Measurements from ENCODE around the gene TAL2.
A peak's percentile ranks its signal among the peaks of the same experiment; 100 is the strongest.
"Not testable (repeated sequence)": the region's sequence is repeated elsewhere in the genome, so short reads cannot be mapped to it uniquely, and the experiment has no call there.

TAL2 gene

DNA sequence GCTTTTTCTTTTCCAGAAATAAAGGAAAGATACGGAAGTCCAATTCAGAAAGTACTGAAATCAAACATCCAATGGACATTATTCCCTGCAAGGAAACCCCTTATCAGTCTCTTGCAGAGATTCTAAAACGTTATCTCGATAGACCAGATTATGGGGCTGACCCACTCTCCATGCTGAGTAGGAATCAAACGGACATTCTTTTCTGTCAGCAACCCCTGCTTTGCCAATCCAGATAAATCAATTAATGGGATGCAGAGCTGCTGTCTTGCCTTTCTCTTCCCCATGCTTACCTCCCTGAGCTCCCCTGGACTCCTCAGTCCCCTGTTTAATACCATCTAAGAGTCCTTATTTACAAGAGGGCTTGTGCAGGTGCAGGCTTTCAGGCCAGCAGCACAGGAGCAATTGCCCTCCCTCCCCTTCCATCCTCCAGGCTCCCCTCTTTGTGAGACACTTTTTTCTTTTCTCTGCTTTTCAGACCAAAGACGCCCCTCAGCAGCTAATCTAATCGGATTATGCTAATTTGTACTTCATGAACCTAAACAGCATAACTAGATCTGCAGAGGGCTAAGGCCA, 14.2 kb downstream of the TAL2 start:
- DNase-seq, result no peak

GRCh38 chr9:105678163-105678562, 15.9 kb downstream of the TAL2 start:
- peak in 1 of 2 experiments; percentile 8 for DNase-seq

DNA sequence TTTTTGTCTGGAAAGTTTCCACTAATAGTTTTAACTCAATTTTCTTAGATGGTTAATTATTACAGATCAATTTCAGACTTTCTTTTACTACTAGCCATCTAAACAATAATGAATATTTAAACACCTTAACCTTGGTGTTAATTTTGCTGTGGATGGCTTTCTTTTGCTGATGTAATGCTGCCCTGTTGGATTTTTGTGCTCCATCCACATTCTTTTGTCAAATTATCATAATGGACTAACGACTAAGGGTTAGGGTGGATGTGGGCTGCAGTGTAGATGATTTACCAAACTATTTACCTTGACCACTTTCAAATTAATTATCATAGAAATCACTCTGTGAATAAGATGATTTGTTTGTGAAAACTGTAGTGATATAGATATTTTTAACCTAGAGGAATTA, 16.5 kb downstream of the TAL2 start:
- DNase-seq, result no peak

GRCh38 chr9:105679257-105680022, 17.2 kb downstream of the TAL2 start:
- DNase-seq, result no peak

GRCh38 chr9:105681313-105681712, 19.1 kb downstream of the TAL2 start:
- DNase-seq, result no peak

GRCh38 chr9:105681724-105682123, 19.5 kb downstream of the TAL2 start:
- no peak for DNase-seq

DNA sequence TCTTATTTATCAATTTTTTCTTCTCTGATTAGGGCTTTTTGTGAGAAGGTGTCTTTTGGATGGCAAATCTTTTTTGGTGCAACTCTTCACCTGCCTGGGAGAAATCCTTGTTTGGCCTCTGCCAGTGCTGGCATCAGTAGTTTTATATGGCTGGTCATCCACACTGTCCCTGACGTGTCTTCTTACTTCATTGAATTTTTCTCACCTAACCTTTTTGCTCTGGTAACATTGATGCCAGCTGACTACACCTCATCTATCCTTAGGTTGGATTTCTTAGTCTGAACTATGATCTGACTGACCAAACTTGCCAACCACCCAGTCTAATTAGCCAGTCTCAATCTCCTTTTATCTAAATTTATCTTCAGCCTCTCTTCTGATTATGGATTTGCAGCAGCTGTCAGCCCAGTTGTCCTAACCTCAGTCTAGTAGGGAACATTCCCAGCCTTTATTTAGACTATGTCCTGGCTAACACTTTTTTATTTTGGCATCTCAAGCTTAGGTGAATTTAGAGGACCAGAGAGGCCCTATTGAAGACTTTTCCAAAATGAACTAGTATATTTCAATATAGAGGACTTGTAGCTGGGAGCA, 21.5 kb downstream of the TAL2 start:
- no peak for DNase-seq

DNA sequence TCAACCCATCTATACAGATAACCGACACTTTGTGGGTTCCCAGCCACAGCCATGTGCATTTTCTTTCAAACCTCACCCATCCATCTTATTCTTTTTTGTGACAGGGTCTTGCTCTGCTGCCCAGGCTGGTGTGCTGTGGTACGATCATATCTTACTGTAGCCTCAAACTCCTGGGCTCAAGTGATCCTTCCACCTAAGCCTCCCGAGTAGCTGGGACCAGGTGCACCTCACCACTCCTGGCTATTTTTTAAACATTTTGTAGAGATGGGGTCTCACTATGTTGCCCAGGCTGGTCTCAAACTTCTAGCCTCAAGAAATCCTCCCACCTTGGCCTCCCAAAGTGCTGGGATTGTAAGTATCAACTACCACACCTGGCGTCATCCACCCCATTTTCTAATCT, 24.7 kb downstream of the TAL2 start:
- DNase-seq, result no peak

DNA sequence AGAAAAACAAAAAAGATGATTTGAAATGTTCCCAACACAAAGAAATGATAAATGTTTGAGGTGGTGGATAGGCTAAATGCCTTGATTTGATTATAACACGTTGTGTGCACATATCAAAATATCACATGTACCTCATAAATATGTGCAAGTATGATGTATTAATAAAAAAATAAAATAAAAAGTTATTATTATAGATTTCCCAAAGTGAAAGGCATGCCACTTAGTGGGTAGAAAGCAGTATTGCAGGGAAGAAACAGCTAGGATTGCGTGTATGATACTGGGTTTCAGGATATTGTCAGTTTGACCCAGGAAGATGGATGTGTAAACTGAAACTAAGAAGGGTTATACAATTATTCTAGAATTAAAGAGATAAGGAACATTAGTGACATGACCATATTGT, 28.5 kb downstream of the TAL2 start:
- DNase-seq, result no peak

- no peak for DNase-seq
Measured at GRCh38 chr9:105693435-105694189, 31.4 kb downstream of the TAL2 start.

- peak; percentile 12 to 42 for DNase-seq
Measured at GRCh38 chr9:105694190-105694847, 32.1 kb downstream of the TAL2 start, which contains the start of gene TMEM38B. Gene TMEM38B, plus strand, starts transcription at chr9:105694541. Its CDS starts 120 bp downstream, at chr9:105694661.

- no peak for DNase-seq
Measured at GRCh38 chr9:105694848-105695581, 32.8 kb downstream of the TAL2 start.

GRCh38 chr9:105696219-105696793, 34.0 kb downstream of the TAL2 start:
- no peak for DNase-seq

GRCh38 chr9:105697871-105698270, 35.6 kb downstream of the TAL2 start:
- DNase-seq, result no peak

GRCh38 chr9:105698348-105698870, 36.2 kb downstream of the TAL2 start:
- DNase-seq, result no peak

- DNase-seq, result no peak
Measured at GRCh38 chr9:105700668-105701067, 38.4 kb downstream of the TAL2 start.

- no peak for DNase-seq
Measured at GRCh38 chr9:105701145-105701544, 38.9 kb downstream of the TAL2 start.

DNA sequence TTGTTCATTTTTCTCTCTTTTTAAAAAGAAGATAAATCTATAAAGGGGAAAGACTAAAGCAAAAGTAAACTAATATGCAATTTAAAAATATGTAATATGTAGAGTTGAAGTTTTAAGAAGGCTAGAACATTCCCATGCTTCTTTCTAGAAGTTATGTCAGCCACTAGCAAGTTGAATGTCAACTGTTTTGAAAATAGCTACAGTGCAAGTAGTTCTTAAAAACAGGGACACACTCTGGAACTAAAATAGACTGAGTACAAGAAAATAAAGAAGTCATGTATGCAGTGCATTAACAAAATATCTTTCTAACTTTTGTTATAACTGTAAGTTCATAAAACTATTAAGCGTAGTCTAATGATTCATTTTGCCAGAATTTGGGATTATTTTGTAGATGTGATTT, 40.0 kb downstream of the TAL2 start:
- DNase-seq, result no peak

DNA sequence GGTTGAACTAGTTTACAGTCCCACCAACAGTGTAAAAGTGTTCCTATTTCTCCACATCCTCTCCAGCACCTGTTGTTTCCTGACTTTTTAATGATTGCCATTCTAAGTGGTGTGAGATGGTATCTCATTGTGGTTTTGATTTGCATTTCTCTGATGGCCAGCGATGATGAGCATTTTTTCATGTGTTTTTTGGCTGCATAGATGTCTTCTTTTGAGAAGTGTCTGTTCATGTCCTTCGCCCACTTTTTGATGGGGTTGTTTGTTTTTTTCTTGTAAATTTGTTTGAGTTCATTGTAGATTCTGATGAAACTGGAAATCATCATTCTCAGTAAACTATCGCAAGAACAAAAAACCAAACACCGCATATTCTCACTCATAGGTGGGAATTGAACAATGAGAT, 41.4 kb downstream of the TAL2 start:
- DNase-seq, result not testable (repeated sequence)

DNA sequence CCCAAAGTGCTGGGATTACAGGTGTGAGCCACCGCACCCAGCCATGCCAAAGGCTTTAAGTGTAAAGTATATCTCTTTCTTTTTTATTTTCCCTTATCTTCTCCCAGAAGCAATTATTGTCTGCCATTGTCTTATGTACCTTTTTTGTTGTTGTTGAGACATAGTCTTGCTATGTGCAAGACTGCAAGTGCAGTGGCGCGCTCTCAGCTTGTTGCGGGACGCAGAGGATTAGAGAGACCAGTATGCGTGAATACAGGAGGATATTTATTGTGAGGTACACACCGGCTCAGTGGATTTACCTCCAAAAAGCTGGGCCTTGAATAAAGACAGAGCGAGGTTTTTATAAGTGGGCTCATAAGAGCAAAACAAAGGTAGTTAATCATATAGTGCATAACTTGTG, 43.9 kb downstream of the TAL2 start:
- DNase-seq, result no peak

DNA sequence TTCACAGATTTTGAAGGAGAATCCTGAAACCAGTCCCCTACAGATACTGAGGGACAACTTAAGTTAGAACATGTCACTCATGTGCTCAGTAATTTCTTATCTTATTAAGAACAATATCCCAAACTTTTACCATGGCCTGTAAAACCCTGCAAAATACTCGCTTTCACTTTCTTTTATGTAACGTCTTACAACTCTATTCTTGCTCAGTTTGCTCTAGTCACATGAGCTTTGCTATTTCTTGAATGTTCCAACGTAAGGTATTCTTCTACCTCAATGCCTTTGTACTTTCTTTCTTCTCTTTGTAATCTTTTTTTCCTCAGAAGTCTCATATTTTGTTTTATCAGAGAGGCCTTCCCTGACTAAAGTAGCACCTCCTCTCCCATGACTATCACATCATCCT, 46.1 kb downstream of the TAL2 start:
- no peak for DNase-seq

GRCh38 chr9:105710638-105711037, 48.4 kb downstream of the TAL2 start:
- no peak for DNase-seq

All from NCI-H187 (cell line).